ENCODE measurements around the gene PI4K2A. TPM values are rescaled to one million over a fixed set of nuclear protein-coding genes. Genes with fewer than 3 reads are reported as not detected.
"Not testable (repeated sequence)": the region's sequence is repeated elsewhere in the genome, so short reads cannot be mapped to it uniquely, and the experiment has no call there.

The PI4K2A gene
- total RNA-seq, 1 donor from 2014 or later = 22.3 TPM

DNA sequence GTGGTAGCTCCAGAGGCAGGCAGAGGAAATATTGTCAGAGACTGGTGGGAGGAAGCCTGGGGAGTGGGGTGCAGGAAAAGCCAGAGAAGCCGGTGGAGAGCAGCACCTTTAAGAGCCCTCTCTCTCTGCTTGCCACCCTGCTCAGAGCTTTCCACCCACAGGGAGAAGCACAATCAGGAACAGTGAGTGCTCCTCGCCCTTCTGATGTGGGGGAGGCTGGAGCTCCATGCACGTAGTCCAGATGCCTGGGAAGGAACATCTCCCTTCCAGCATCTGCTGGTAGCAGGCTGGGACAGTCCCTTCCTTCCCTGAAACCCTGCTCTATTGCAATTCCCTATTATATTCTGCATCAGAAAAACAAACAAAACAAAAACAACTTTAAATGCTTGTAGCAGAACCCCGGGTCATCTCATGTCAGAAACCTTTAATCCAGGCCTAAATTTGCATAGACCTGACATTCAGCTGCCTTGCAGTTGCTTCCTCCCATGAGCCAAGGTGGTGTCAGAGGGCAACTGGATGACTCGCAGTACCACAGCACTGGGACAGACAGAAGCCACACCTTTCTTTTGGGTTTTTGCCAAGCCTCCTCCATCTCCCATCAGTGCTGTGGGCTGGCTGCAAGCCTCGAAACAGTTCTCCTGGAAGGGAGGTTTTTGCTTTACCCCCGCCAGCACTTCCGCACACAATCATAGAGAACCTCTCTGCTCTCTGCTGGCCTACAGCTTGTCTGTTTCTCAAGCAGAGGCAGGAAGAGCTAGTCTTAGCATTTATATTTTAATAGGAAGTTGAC lies 33.5 kb downstream of the PI4K2A start:
- DNase-seq (ENCODE audit: low spot score) = no peak

- no peak for DNase-seq (ENCODE audit: low spot score)
These were observed 34.8 kb downstream of the PI4K2A start for GRCh38 chr10:97675222-97675621.

DNA sequence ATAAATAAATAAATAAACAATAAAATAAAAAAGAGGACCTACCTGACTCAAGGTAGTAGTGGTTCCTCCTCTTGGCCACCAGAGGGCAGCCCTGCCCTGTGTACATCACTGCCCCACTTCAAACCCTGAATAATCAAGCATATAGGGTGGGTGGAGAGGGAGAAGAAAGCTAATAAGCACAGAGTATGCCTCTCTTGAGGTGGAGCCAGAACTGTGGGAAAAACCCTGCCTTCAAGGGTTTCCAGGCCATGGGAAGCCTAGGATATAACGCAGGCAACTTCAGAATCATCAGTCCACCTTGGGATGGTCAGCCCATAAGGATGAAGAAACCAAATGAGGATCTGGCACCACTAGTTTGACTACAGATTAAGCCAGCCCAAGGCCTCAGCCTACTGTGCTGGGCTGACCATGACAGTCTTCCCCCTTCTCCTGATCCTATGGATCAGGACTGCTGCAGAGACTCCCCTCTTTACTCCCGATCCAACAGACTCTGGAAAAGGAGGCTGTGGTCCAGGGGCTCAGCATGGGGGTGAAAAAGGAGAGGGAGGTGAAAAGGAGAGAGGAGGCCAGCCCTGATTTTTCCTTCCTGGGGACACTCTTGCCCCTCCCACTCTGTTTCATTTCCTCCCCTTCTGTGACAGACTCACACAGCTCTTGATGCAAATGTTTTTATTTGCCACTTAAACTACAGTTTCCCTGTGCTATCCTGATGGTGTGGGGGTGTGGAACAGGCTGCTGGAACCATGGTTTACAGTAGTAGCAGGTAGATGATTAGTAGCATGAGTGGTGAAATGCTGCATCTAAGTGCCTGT lies 36.5 kb downstream of the PI4K2A start:
- no peak for DNase-seq (ENCODE audit: low spot score)

DNA sequence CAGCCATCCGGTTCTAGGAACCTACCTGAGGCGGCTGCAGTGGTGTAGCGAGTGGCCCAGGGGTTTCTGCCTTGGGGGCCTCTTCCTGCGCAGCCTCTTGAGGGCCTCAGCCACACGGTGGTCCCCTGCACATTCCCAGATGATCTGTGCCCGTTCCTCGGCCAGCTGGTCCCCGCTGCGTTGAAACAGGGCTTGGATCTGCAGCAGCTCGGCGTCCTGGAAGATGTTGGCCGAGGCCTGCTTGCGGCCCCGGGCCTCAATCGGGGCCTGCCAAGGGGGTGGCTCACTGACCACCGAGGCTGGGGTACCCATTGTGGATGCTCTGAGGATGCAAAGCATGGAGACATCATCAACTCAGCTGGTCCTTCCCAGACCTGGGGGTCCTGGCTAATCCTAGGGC lies 39.1 kb downstream of the PI4K2A start:
- DNase-seq (ENCODE audit: low spot score) = no peak

GRCh38 chr10:97682042-97682441 lies 41.6 kb downstream of the PI4K2A start:
- no peak for DNase-seq (ENCODE audit: low spot score)

- DNase-seq (ENCODE audit: low spot score) = no peak
These were observed 43.3 kb downstream of the PI4K2A start for GRCh38 chr10:97683556-97684367.

DNA sequence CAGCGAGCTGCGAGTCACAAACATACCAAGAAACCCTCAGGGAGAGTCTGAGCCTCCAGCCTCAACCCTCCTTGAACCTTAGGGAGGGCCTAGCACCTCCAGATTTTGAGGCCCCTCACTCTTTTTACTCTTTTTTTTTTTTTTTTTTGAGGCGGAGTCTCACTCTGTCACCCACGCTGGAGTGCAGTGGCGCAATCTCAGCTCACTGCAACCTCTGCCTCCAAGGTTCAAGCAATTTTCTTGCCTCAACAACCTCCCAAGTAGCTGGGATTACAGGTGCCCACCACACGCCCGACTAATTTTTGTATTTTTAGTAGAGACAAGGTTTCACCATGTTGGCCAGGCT lies 43.9 kb downstream of the PI4K2A start:
- DNase-seq (ENCODE audit: low spot score) = not testable (repeated sequence)

DNA sequence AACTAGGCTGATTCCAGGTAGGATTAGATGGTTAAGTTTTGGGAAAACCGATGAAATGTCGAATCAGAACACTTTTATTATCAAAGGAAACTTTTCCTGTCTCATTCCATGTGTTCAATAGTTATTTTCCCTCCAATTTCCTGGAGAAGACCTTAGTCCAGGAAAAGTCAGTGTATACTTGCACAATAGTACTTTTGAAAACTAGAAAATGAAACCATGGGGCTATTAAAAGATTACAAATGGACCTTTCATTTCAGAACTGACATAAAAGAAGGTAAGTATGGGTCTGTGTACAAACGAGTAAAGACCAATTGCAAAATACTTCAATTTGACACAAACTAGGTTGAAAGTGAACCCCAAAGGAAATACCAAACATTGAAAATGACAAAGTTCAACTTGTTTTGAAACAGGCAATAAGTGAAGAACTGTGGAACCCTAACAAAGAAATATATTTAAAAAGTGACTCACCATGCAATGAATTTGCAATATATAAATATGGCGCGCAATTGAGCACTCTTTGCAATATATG lies 44.5 kb downstream of the PI4K2A start:
- DNase-seq (ENCODE audit: low spot score) = no peak

GRCh38 chr10:97685395-97685958 lies 45.0 kb downstream of the PI4K2A start:
- DNase-seq (ENCODE audit: low spot score) = no peak

- DNase-seq (ENCODE audit: low spot score) = no peak
These were observed 46.0 kb downstream of the PI4K2A start for GRCh38 chr10:97686301-97686961.

DNA sequence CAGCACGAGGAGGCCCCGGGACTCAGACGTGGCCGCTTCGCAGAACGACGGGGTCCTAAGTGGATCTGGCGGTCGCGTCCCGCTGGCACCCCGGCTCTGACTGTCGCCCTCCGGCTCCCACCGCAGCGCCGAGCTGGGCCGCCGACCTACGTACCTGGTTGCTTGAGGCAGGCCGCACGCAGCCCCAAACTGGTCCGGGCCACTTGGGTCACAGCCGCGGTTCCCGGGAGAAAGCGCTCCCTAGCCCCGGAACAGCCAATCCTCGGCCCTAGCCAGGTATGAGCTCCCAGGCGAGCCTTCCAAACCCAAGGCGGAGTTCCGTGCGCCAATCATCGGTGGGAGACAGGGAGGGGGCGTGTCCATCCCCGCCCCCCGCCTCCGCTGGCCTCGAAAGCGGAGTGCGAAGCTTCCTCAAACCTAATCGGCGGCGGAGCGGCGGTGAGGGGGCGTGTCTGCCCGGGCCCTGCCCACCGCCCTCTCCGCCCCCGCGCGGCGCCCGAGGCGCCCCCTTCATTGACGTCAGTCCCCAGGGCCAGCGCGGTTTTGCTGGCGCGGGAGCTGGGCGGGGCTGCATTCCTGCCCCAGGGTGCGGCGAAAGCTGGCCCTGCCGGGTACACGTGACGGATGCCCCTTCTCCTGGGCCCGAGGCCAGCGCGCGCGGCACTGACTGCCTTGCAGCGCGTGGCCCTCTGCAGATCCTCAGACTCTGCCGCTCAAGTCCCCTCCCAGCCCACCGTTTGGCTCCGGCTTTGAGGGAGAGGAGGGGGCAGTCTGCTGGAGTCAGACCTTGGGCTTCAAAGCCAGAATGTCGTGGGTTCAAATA lies 46.7 kb downstream of the PI4K2A start, which contains the start of gene AVPI1:
Gene AVPI1, minus strand, starts transcription at position 280 of the 823 bp plus-strand sequence. CDS start 7,336 bp downstream, outside the sequence.
- DNase-seq (ENCODE audit: low spot score) = peak; percentile 99

- DNase-seq (ENCODE audit: low spot score) = no peak
These were observed 47.6 kb downstream of the PI4K2A start for GRCh38 chr10:97687785-97688781.

DNA sequence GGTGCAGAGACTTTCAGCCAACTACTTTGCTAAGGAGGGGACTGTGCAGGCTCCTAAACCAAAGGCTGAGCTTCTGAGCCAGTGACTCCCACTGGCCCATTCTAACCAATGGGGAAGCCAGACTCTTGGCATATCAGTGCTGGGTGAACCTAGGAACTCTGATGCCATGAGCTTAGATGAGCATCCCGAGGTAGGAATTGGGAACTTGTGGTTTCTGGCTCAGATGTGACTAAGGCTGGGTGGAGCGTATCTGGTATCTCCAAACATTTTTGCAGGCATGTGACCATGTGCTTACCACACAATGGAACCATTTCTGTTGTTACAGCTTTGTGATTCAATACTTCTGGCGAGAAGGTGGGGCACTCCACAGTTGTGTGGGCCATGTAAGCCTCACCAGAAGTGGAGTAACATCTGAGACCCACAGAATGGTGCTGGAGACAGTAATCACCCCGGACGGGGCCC lies 49.1 kb downstream of the PI4K2A start:
- DNase-seq (ENCODE audit: low spot score) = no peak

DNA sequence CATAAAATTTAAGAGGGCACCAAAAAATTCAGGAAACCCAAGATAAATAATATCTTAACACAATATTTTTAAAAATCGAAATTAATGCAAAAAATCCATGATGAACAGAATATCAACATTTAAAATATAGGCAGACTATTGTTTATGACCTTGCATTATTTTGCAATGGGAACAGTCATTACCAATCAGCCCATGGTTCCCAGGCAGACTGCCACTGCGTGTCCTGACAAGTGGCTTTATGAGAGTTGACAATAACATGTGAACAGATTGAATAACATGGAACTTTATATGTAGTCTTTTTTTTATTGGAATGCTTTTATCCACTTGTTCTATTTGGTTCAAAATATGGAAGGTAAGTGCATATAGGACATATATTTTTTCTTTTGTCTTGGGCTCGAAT lies 49.7 kb downstream of the PI4K2A start:
- DNase-seq (ENCODE audit: low spot score) = no peak

DNA sequence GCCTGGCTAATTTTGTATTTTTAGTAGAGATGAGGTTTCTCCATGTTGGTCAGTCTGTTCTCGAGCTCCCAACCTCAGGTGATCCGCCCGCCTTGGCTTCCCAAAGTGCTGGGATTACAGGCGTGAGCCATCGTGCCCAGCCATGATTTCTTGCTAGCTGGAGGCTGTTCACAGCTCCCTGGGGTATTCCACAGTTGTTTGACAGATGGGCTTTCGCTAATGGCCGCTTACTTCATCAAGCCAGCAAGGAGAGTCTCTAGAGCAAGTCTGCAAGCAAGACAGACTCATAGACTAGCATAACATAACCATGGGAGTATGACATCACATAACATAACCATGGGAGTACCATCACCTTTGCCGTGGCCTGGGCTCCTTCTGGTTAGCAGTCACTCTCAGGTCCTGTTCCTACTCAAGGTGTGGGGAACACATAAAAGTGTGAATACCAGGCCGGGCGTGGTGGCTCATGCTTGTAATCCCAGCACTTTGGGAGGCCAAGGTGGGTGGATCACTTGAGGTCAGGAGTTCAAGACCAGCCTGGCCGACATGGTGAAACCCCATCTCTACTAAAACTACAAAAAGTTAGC lies 57.7 kb downstream of the PI4K2A start:
- DNase-seq (ENCODE audit: low spot score) = not testable (repeated sequence)

- no peak for DNase-seq (ENCODE audit: low spot score)
These were observed 61.1 kb downstream of the PI4K2A start for GRCh38 chr10:97701438-97702069.

- DNase-seq (ENCODE audit: low spot score) = no peak
These were observed 63.1 kb downstream of the PI4K2A start for GRCh38 chr10:97703398-97704067.

Data from mesenteric fat pad (tissue), 1 donor.